HCT116 (cell line): ENCODE measurements around the gene KCNE1. TPM values are rescaled to one million over a fixed set of nuclear protein-coding genes. Genes with fewer than 3 reads are reported as not detected.

Experiments used
- ATAC-seq: fragments of 200-7000 bp; cut with Tn5 transposase; 2 replicates; pipeline ENCODE4 v1.9.1; 2020; ENCODE audit warnings: mild to moderate bottlenecking, moderate library complexity
- BruUV-seq: library from RNA; stranded (reverse); fragments of 400-500 nt; replicated peaks from 2 replicates; lab custom pipeline; 2021; lab: Mats Ljungman, UMichigan
- CTCF ChIA-PET: fragments of 300-600 bp; sonication (Branson Sonifier 250); formaldehyde crosslinking; loops from one replicate; lab custom pipeline; 2021; ENCODE audit warnings: antibody characterized with exemption; lab: Charles Lee
- POLR2A ChIA-PET: fragments of 300-600, 350-600 bp; sonication (Branson Sonifier 250); formaldehyde crosslinking; loops from one replicate; lab custom pipeline; 2021; ENCODE audit warnings: antibody characterized with exemption; lab: Charles Lee
- RAD21 ChIA-PET, 2 experiments: fragments of 300-600 bp; sonication (Branson Sonifier 250); formaldehyde crosslinking; loops; one replicate each; lab custom pipeline; 2023; ENCODE audit warnings: low total read pairs in 2 of 2; ENCODE audit not compliant: uncharacterized antibody in 2 of 2, unreplicated experiment in 2 of 2, low non-redundant PET in 1 of 2; lab: Charles Lee
- DNase-seq: peaks from one replicate; pipeline ENCODE4 v3.0.0-alpha.2; 2010; ENCODE audit warnings: low read depth, low spot score
- H2AFZ ChIP-seq: fragments of 200-600 bp; shearing (Covaris generic), sonication (generic); 2 replicates; pipeline ENCODE4 v1.6.1; 2017; ENCODE audit warnings: low read depth, mixed run types, mixed read lengths, antibody characterized with exemption, low read length; ENCODE audit not compliant: poor library complexity, severe bottlenecking
- H3K27ac ChIP-seq: 2 replicates; pipeline ENCODE4 v1.5.1; 2012; ENCODE audit warnings: low read depth, low read length
- H3K27me3 ChIP-seq: fragments of 200-600 bp; sonication (generic); 2 replicates; pipeline ENCODE4 v1.6.1; 2016; ENCODE audit warnings: mixed run types, low read length, mixed read lengths; ENCODE audit not compliant: insufficient read depth
- H3K36me3 ChIP-seq, 2 experiments: fragments of 200-500 bp in 1 of 2; fragments of 200-600 bp in 1 of 2; sonication (Bioruptor generic) in 1 of 2; sonication (generic) in 1 of 2; 2 replicates each; pipeline versions ENCODE4 v1.5.1 to v1.6.1; 2014 to 2016; ENCODE audit warnings: low read length in 2 of 2, inconsistent platforms in 1 of 2, mixed read lengths in 1 of 2, mixed run types in 1 of 2; ENCODE audit not compliant: insufficient read depth in 2 of 2, control insufficient read depth in 1 of 2
- H3K4me1 ChIP-seq, 2 experiments: fragments of 200-600 bp in 1 of 2; sonication (generic) in 1 of 2; 2 replicates each; pipeline versions ENCODE4 v1.5.1 to v1.6.1; 2012 to 2017; ENCODE audit warnings: low read length in 2 of 2, inconsistent platforms in 1 of 2, mild to moderate bottlenecking in 1 of 2, mixed read lengths in 1 of 2, mixed run types in 1 of 2, moderate library complexity in 1 of 2; ENCODE audit not compliant: insufficient read depth in 2 of 2, control insufficient read depth in 1 of 2
- H3K4me2 ChIP-seq: fragments of 200-600 bp; sonication (generic); 2 replicates; pipeline ENCODE4 v1.6.1; 2017; ENCODE audit warnings: mixed run types, low read length, mixed read lengths
- H3K4me3 ChIP-seq, 2 experiments: fragments of 200-600 bp in 1 of 2; sonication (generic) in 1 of 2; replicated peaks in 1 of 2; 2 replicates each; pipeline ENCODE4 v1.5.1; 2011 to 2016; ENCODE audit warnings: low read length in 2 of 2, control low read depth in 1 of 2, low read depth in 1 of 2, mild to moderate bottlenecking in 1 of 2, mixed read lengths in 1 of 2, mixed run types in 1 of 2
- H3K79me2 ChIP-seq: fragments of 200-600 bp; sonication (generic); 2 replicates; pipeline ENCODE4 v1.6.1; 2017; ENCODE audit warnings: mild to moderate bottlenecking, mixed run types, low read length, moderate library complexity, mixed read lengths; ENCODE audit not compliant: insufficient read depth
- H3K9ac ChIP-seq: fragments of 200-600 bp; sonication (generic); 2 replicates; pipeline ENCODE4 v1.6.1; 2016; ENCODE audit warnings: low read length, mixed read lengths
- H3K9me2 ChIP-seq: fragments of 200-600 bp; sonication (generic), shearing (Covaris generic); 2 replicates; pipeline ENCODE4 v1.6.1; 2017; ENCODE audit warnings: mixed run types, mild to moderate bottlenecking, moderate library complexity; ENCODE audit not compliant: insufficient read depth
- H3K9me3 ChIP-seq, 2 experiments: fragments of 200-500 bp in 1 of 2; fragments of 200-600 bp in 1 of 2; sonication (Bioruptor generic) in 1 of 2; sonication (generic) in 1 of 2; 2 replicates each; pipeline ENCODE4 v1.6.1; 2014 to 2017; ENCODE audit warnings: low read length in 2 of 2, mixed read lengths in 2 of 2, inconsistent platforms in 1 of 2, low read depth in 1 of 2, mild to moderate bottlenecking in 1 of 2, mixed run types in 1 of 2, moderate library complexity in 1 of 2; ENCODE audit not compliant: control insufficient read depth in 1 of 2, insufficient read depth in 1 of 2
- H4K20me1 ChIP-seq: fragments of 200-600 bp; sonication (generic), shearing (Covaris generic); 2 replicates; pipeline ENCODE4 v1.6.1; 2017; ENCODE audit warnings: mixed run types, mild to moderate bottlenecking, moderate library complexity; ENCODE audit not compliant: insufficient read depth
- CBX3 ChIP-seq: IDR thresholded peaks from 2 replicates; pipeline ENCODE4 v1.6.1; 2012; ENCODE audit warnings: low read depth
- CEBPB ChIP-seq: IDR thresholded peaks from 2 replicates; pipeline ENCODE4 v1.6.1; 2012; ENCODE audit warnings: low read depth
- EGR1 ChIP-seq: IDR thresholded peaks from 2 replicates; pipeline ENCODE4 v1.6.1; 2012; ENCODE audit warnings: low read depth
- ELF1 ChIP-seq: IDR thresholded peaks from 2 replicates; pipeline ENCODE4 v1.6.1; 2012; ENCODE audit warnings: low read depth, borderline replicate concordance
- EZH2 ChIP-seq: fragments of 200-600 bp; sonication (generic); IDR thresholded peaks from 2 replicates; pipeline ENCODE4 v1.6.1; 2017; ENCODE audit warnings: antibody characterized with exemption, mixed run types
- JUND ChIP-seq: IDR thresholded peaks from 2 replicates; pipeline ENCODE4 v1.6.1; 2012
- MAX ChIP-seq: IDR thresholded peaks from 2 replicates; pipeline ENCODE4 v1.6.1; 2012
- POLR2A ChIP-seq: IDR thresholded peaks from 2 replicates; pipeline ENCODE4 v1.7.0; 2011; ENCODE audit warnings: borderline replicate concordance; ENCODE audit not compliant: insufficient read depth, insufficient read length; ENCODE audit errors: extremely low read depth
- RAD21 ChIP-seq: IDR thresholded peaks from 2 replicates; pipeline ENCODE4 v1.6.1; 2012; ENCODE audit warnings: low read depth, mild to moderate bottlenecking
- SIN3A ChIP-seq: IDR thresholded peaks from 2 replicates; pipeline ENCODE4 v1.6.1; 2012; ENCODE audit warnings: low read depth
- SP1 ChIP-seq: IDR thresholded peaks from 2 replicates; pipeline ENCODE4 v1.6.1; 2012; ENCODE audit warnings: low read depth
- SRF ChIP-seq: IDR thresholded peaks from 2 replicates; pipeline ENCODE4 v1.6.1; 2012; ENCODE audit warnings: low read depth
- TCF7L2 ChIP-seq: IDR thresholded peaks from 2 replicates; pipeline ENCODE4 v1.7.0; 2011; ENCODE audit warnings: borderline replicate concordance, inconsistent platforms; ENCODE audit not compliant: insufficient read depth, insufficient read length; ENCODE audit errors: extremely low read depth
- ZNF274 ChIP-seq: fragments of 200-500 bp; sonication (Bioruptor generic); IDR thresholded peaks from 2 replicates; pipeline ENCODE4 v1.6.1; 2014; ENCODE audit warnings: mild to moderate bottlenecking, low read depth, low read length, inconsistent platforms
- intact Hi-C: fragments of 100-400 bp; cut with micrococcal nuclease; formaldehyde crosslinking; loops from 2 replicates; pipeline ENCODE4 v1.10.0; 2022
- total RNA-seq: library from RNA; stranded (reverse); gene quantifications from one replicate; pipeline ENCODE4 v1.2.1, GENCODE V29; 2021; ENCODE audit not compliant: unreplicated experiment
- TF ChIP-seq, protein P1 (sequence below): IDR thresholded peaks from 2 replicates; pipeline ENCODE4 v1.6.1; 2012
- TF ChIP-seq, protein P2 (sequence below): IDR thresholded peaks from 2 replicates; pipeline ENCODE4 v1.6.1; 2011; ENCODE audit warnings: mild to moderate bottlenecking, low read length, moderate library complexity; ENCODE audit not compliant: insufficient replicate concordance; ENCODE audit errors: extremely low read depth

KCNE1 gene
- total RNA-seq, 1 experiment from 2014 or later = not detected

DNA sequence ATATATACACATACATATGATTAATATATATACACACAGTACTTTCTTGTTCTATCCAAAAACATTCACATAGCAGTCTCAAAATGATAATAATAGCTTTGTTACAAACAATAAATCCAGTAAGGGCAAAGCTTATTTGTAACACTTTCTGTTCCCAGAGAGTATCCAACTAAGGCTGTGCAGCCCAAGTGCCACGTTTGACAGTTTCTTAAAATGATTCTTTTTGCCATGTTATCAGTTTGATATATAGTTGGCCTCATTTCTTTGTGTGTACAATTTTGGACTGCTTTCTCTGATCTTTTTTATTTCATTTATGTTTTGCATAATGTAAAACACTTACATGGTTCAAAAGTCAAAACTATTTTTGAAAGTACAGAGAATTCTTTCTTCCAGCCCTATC lies 11.8 kb downstream of the KCNE1 start:
- no peak for ATAC-seq
- TF ChIP-seq, protein P1, sequence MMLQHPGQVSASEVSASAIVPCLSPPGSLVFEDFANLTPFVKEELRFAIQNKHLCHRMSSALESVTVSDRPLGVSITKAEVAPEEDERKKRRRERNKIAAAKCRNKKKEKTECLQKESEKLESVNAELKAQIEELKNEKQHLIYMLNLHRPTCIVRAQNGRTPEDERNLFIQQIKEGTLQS = no peak
- TF ChIP-seq EGR1 = no peak
- no peak for TF ChIP-seq TCF7L2
- TF ChIP-seq MAX = no peak
- TF ChIP-seq JUND = no peak
- TF ChIP-seq SP1 = no peak
- no peak for TF ChIP-seq CEBPB
- TF ChIP-seq RAD21 = no peak
- TF ChIP-seq ZNF274 = no peak
- no peaks in the 10 kb centered on the region for H3K79me2 ChIP-seq
- no peaks in the 10 kb centered on the region for H3K9me3 ChIP-seq
- H3K27me3 ChIP-seq = no peaks in the 10 kb centered on the region
- RAD21 ChIA-PET = no interaction called here
- H3K9ac ChIP-seq = no peak overlapping the region
- CTCF ChIA-PET = no interaction called here
- no peak overlapping the region for H3K27ac ChIP-seq
- H3K36me3 ChIP-seq = no peaks in the 10 kb centered on the region
- no peaks in the 10 kb centered on the region for H3K9me2 ChIP-seq
- intact Hi-C loops = no loop called here
- no peak overlapping the region for H3K4me3 ChIP-seq
- POLR2A ChIA-PET = no interaction called here
- no peak overlapping the region for H3K4me2 ChIP-seq
- no peaks in the 10 kb centered on the region for H3K4me1 ChIP-seq
- no peaks in the 10 kb centered on the region for H4K20me1 ChIP-seq
- BruUV-seq = no TSS peak
- no peak for DNase-seq
- H2AFZ ChIP-seq = no peak overlapping the region

- Histone ChIP-seq H3K9me2 (no peaks in the 10 kb centered on the region), H4K20me1 (no peaks in the 10 kb centered on the region), H3K9me3 (no peaks in the 10 kb centered on the region), H3K9ac (no peak overlapping the region), H3K4me2 (no peak overlapping the region), H3K27me3 (no peaks in the 10 kb centered on the region), H3K27ac (no peak overlapping the region), H3K79me2 (no peaks in the 10 kb centered on the region), H3K4me1 (no peaks in the 10 kb centered on the region), H2AFZ (no peak overlapping the region), H3K4me3 (no peak overlapping the region), H3K36me3 (no peaks in the 10 kb centered on the region)
- no peak for DNase-seq
- RAD21 ChIA-PET = no interaction called here
- CTCF ChIA-PET = no interaction called here
- no TSS peak for BruUV-seq
- POLR2A ChIA-PET = no interaction called here
- no peak for ATAC-seq
- TF ChIP-seq ELF1 (no peak), TCF7L2 (no peak), JUND (no peak), CBX3 (no peak), CEBPB (no peak), RAD21 (no peak), ZNF274 (no peak), POLR2A (no peak), EZH2 (no peak), SRF (no peak), SIN3A (no peak)
- TF ChIP-seq, protein P2, sequence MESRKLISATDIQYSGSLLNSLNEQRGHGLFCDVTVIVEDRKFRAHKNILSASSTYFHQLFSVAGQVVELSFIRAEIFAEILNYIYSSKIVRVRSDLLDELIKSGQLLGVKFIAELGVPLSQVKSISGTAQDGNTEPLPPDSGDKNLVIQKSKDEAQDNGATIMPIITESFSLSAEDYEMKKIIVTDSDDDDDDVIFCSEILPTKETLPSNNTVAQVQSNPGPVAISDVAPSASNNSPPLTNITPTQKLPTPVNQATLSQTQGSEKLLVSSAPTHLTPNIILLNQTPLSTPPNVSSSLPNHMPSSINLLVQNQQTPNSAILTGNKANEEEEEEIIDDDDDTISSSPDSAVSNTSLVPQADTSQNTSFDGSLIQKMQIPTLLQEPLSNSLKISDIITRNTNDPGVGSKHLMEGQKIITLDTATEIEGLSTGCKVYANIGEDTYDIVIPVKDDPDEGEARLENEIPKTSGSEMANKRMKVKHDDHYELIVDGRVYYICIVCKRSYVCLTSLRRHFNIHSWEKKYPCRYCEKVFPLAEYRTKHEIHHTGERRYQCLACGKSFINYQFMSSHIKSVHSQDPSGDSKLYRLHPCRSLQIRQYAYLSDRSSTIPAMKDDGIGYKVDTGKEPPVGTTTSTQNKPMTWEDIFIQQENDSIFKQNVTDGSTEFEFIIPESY = no peak
- intact Hi-C loops = no loop called here
Measured at GRCh38 chr21:34499116-34499515, 12.9 kb downstream of the KCNE1 start.
